DOHH2 (cell line): ENCODE measurements around the gene IFIT2.

Experiments
- CTCF ChIP-seq: fragments of 200-600 bp; sonication (generic); IDR thresholded peaks from one replicate; pipeline ENCODE4 v1.5.1; 2014; ENCODE audit warnings: antibody characterized with exemption, mild to moderate bottlenecking, low read depth, low read length; ENCODE audit not compliant: poor library complexity, severe bottlenecking
- EZH2phosphoT487 ChIP-seq: fragments of 200-600 bp; sonication (generic); IDR thresholded peaks from 2 replicates; pipeline ENCODE4 v1.6.1; 2017; ENCODE audit warnings: borderline replicate concordance, mild to moderate bottlenecking, antibody characterized with exemption, low read length, moderate library complexity, mixed read lengths

GRCh38 chr10:89336241-89336640, 34.4 kb downstream of the IFIT2 start:
- TF ChIP-seq CTCF (no peak), EZH2phosphoT487 (no peak)
